Measurements from ENCODE around the gene ZG16.
"Not testable (repeated sequence)": the region's sequence is repeated elsewhere in the genome, so short reads cannot be mapped to it uniquely, and the experiment has no call there.

ZG16 gene

DNA sequence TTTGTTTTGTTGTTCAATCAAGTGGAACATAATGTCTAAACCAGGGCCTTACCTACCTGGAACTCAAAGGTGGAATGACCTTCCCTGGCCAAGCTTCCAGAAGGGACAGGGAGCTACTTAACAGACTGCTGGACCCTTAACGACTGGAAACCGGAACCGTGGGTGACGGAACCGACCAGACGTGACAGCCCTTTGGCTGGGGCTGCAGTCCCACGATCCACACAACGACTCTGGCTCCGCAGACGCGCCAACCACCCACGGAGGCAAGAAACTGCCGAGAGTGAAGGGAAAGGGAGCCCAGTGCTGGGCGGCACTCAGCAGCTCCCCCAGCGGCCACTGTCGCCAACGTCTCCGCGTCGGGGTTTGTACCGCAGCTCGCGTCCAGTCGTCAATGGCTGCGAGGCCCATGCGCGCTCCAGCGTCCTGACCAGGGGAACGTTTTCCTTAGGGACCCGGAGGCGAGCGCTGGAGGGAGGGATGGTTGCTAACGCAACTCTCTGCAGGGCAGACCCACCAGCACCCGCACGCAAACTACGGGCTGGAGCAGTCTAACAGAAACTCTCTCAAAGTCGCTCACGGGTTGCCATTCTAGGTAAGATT lies 6.9 kb downstream of the ZG16 start:
- TF ChIP-seq TAF1 (IDR thresholded peaks at IDR 0.05; ENCODE audit: low read depth, low read length) (no peak), POLR2A (IDR thresholded peaks at IDR 0.05; ENCODE audit: low read depth, low read length) (no peak), SPI1 (IDR thresholded peaks at IDR 0.05; ENCODE audit: low read depth, low read length) (no peak), PAX5 (IDR thresholded peaks at IDR 0.05; ENCODE audit: insufficient read depth, low read length, severe bottlenecking) (no peak), POU2F2 (IDR thresholded peaks at IDR 0.05; ENCODE audit: low read depth, low read length) (no peak), POLR2AphosphoS5 (IDR thresholded peaks at IDR 0.05; ENCODE audit: low read depth, low read length) (no peak)
- FAIRE-seq (peak; percentile 84), DNase-seq (ENCODE audit: insufficient read length, low spot score) (peak; percentile 72)

- FAIRE-seq: not testable (repeated sequence)
Measured at GRCh38 chr16:29787155-29787554, 9.1 kb downstream of the ZG16 start.

DNA sequence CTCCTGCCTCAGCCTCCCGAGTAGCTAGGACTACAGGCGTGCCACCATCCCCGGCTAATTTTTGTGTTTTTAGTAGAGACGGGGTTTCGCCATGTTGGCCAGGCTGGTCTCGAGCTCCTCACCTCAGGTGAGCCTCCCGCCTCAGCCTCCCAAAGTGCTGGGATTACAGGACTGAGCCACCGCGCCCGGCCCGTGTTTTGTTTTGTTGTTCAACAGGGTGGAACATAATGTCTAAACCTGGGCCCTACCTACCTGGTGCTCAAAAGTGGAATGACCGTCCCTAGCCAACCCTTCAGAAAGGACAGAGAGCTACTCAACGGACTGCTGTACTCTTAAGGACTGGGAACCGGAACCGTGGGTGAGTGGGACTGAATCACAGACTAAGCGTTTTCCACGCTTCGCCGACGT lies 11.7 kb downstream of the ZG16 start:
- TF ChIP-seq POLR2AphosphoS5 (IDR thresholded peaks at IDR 0.05; ENCODE audit: low read depth, low read length) (no peak), TAF1 (IDR thresholded peaks at IDR 0.05; ENCODE audit: low read depth, low read length) (no peak)
- DNase-seq (ENCODE audit: insufficient read length, low spot score) (no peak), FAIRE-seq (peak; percentile 5)

More at GRCh38 chr16:29787155-29787554, 9.1 kb downstream of the ZG16 start:
- not testable (repeated sequence) for DNase-seq (ENCODE audit: insufficient read length, low spot score)

DNA sequence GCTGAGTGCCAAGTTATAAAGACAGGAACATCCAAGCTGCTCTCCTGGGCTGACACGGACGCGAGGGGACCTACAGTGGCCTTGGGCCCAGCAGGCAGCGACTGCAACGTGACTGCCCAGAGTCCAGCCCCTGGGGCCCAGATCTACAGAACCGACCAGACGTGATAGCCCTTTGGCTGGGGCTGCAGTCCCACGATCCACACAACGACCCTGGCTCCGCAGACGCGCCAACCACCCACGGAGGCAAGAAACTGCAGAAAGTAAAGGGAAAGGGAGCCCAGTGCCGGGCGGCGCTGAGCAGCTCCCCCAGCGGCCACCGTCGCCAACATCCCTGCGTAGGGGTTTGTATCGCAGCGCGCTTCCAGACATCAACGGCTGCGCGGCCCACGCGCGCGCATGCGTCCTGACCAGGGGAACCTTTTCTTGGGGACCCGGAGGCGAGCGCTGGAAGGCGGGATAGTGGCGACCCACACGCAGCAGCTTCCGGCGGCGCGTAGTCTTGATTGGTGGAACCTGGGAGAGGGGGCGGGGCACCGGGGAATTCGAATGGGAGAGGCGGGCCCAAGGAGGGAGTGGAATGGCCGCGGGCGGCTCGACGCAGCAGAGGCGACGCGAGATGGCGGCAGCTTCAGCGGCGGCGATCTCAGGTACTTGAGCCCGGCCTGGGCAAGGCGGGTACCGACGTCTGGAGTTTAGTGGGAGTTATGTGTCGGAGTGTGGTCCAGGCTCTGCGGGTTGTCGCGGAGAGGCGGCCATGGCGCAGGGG lies 12.3 kb downstream of the ZG16 start, which contains the start of gene KIF22:
KIF22 (plus strand) TSS at position 569 of the 766 bp plus-strand sequence; CDS start at position 578, 9 bp downstream.
- FAIRE-seq: peak; percentile 93
- TF ChIP-seq POLR2AphosphoS5 (IDR thresholded peaks at IDR 0.05; ENCODE audit: low read depth, low read length) (peak; percentile 81), POLR2A (IDR thresholded peaks at IDR 0.05; ENCODE audit: low read depth, low read length) (peak; percentile 76), PAX5 (IDR thresholded peaks at IDR 0.05; ENCODE audit: insufficient read depth, low read length, severe bottlenecking) (no peak), TAF1 (IDR thresholded peaks at IDR 0.05; ENCODE audit: low read depth, low read length) (peak; percentile 57; the same call in 1 of the 2 replicates), SPI1 (IDR thresholded peaks at IDR 0.05; ENCODE audit: low read depth, low read length) (no peak)
- peak; percentile 99 for DNase-seq (ENCODE audit: insufficient read length, low spot score)

GRCh38 chr16:29790949-29791844 lies 13.1 kb downstream of the ZG16 start:
- no peak for TF ChIP-seq TAF1 (IDR thresholded peaks at IDR 0.05; ENCODE audit: low read depth, low read length)
- no peak for TF ChIP-seq POU2F2 (IDR thresholded peaks at IDR 0.05; ENCODE audit: low read depth, low read length)
- TF ChIP-seq POLR2AphosphoS5 (IDR thresholded peaks at IDR 0.05; ENCODE audit: low read depth, low read length): no peak
- no peak for TF ChIP-seq SPI1 (IDR thresholded peaks at IDR 0.05; ENCODE audit: low read depth, low read length)
- TF ChIP-seq POLR2A (IDR thresholded peaks at IDR 0.05; ENCODE audit: low read depth, low read length): no peak
- no peak for TF ChIP-seq PAX5 (IDR thresholded peaks at IDR 0.05; ENCODE audit: insufficient read depth, low read length, severe bottlenecking)
- FAIRE-seq (no peak), DNase-seq (ENCODE audit: insufficient read length, low spot score) (no peak)

DNA sequence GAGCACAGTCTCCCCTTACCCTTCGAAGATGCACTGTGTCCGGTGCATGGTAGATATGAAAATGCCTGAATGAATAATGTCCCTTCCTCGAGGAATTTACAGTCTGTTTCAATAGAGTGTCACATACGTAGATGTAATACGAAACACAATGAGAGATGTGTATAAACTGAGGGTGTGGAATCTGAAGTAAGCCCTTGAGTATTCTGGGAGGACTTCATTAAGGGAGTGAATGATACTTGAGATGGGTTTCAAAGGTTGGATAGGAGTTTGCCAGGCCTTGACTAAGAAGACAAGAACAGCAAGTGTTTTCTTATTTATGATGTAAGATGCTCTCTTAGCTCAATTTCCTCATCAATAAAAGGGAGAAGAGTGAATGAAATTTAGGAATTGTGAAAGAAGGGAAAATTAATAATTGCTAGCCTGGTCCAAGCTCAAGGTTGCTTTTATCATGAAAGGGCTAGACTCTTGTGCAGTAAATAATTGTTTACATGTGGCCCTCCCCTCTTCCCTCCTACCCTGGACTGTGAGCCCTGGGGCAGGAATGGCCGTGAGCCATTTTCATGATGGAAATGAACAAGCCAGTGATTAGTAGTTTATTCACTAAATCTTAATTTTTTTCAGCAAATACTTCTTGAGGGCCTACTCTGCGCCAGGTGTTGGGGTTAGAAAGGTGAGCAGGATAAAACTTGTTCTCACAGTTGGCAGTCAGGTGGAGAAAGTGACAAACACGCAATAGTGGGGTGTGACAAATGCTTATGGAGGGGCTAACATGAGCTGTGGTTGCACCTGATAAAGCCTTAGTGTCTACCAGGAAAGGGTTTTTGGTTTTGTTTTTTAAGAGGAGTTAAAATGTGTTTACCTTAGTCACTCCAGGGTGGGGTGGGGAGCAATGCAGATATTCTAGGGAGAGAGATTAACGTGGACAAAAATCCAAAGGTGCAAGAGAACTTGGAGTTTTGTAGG lies 14.1 kb downstream of the ZG16 start:
- DNase-seq (ENCODE audit: insufficient read length, low spot score) (no peak), FAIRE-seq (no peak)
- TF ChIP-seq POU2F2 (IDR thresholded peaks at IDR 0.05; ENCODE audit: low read depth, low read length) (no peak), POLR2A (IDR thresholded peaks at IDR 0.05; ENCODE audit: low read depth, low read length) (no peak), POLR2AphosphoS5 (IDR thresholded peaks at IDR 0.05; ENCODE audit: low read depth, low read length) (no peak), PAX5 (IDR thresholded peaks at IDR 0.05; ENCODE audit: insufficient read depth, low read length, severe bottlenecking) (no peak)

GRCh38 chr16:29793153-29793552 lies 15.1 kb downstream of the ZG16 start:
- FAIRE-seq; DNase-seq (ENCODE audit: insufficient read length, low spot score): not testable (repeated sequence)

GRCh38 chr16:29794231-29794710 lies 16.2 kb downstream of the ZG16 start:
- no peak for FAIRE-seq
- no peak for TF ChIP-seq POU2F2 (IDR thresholded peaks at IDR 0.05; ENCODE audit: low read depth, low read length)
- no peak for TF ChIP-seq SPI1 (IDR thresholded peaks at IDR 0.05; ENCODE audit: low read depth, low read length)
- no peak for TF ChIP-seq PAX5 (IDR thresholded peaks at IDR 0.05; ENCODE audit: insufficient read depth, low read length, severe bottlenecking)
- TF ChIP-seq TAF1 (IDR thresholded peaks at IDR 0.05; ENCODE audit: low read depth, low read length): no peak
- no peak for TF ChIP-seq POLR2AphosphoS5 (IDR thresholded peaks at IDR 0.05; ENCODE audit: low read depth, low read length)
- TF ChIP-seq POLR2A (IDR thresholded peaks at IDR 0.05; ENCODE audit: low read depth, low read length): no peak
- DNase-seq (ENCODE audit: insufficient read length, low spot score): no peak

DNA sequence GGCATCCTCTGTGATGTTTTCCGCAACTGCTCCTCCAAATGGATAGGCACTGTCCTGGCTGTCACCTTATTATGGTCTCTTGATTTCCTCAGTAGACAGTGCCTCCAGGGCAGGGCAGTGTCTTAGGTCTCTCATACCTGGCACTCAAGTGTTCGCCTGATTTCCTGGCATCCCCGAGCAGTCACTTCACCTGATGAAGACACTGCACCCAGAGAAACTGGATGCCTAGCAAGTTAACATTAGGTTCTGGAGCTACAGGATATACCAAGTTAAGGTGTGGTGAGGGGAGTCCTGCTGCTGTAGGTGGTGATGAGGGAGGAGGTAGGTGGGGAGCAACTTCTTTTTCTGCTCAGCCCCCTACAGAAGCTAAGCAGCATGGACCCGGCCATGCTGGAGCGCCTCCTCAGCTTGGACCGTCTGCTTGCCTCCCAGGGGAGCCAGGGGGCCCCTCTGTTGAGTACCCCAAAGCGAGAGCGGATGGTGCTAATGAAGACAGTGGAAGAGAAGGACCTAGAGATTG lies 24.4 kb downstream of the ZG16 start:
- no peak for DNase-seq (ENCODE audit: insufficient read length, low spot score)
- TF ChIP-seq PAX5 (IDR thresholded peaks at IDR 0.05; ENCODE audit: insufficient read depth, low read length, severe bottlenecking) (no peak), POLR2A (IDR thresholded peaks at IDR 0.05; ENCODE audit: low read depth, low read length) (no peak), POU2F2 (IDR thresholded peaks at IDR 0.05; ENCODE audit: low read depth, low read length) (no peak)

More for the DNA sequence above, 24.4 kb downstream of the ZG16 start:
- no peak for FAIRE-seq

All from GM12891 (cell line).